ENCODE measurements around the gene SERP2.

SERP2 gene

GRCh38 chr13:44434766-44435141 is 61.1 kb downstream of the SERP2 start:
- DNase-seq (ENCODE audit: low read depth in 2 of 2): no peak

- DNase-seq (ENCODE audit: low read depth in 2 of 2): peak; percentile 95 to 96
Observed at GRCh38 chr13:44435142-44435918, 61.7 kb downstream of the SERP2 start.

- DNase-seq (ENCODE audit: low read depth in 2 of 2): no peak
Observed at GRCh38 chr13:44435919-44436510, 62.4 kb downstream of the SERP2 start.

- DNase-seq (ENCODE audit: low read depth in 2 of 2): peak; percentile 83
Observed at GRCh38 chr13:44436589-44437337, 63.1 kb downstream of the SERP2 start.

GRCh38 chr13:44437356-44438233 is 64.0 kb downstream of the SERP2 start:
- DNase-seq (ENCODE audit: low read depth in 2 of 2): peak in 1 of 2 experiments; percentile 9

- no peak for DNase-seq (ENCODE audit: low read depth in 2 of 2)
Observed at GRCh38 chr13:44438234-44438579, 64.6 kb downstream of the SERP2 start.

GRCh38 chr13:44439452-44440024 is 65.9 kb downstream of the SERP2 start:
- no peak for DNase-seq (ENCODE audit: low read depth in 2 of 2)

GRCh38 chr13:44440046-44440608 is 66.5 kb downstream of the SERP2 start:
- DNase-seq (ENCODE audit: low read depth in 2 of 2): no peak
